GM23248 (cell line): ENCODE results near the gene KEAP1. TPM values are rescaled to one million over a fixed set of nuclear protein-coding genes. Genes with fewer than 3 reads are reported as not detected.

Experiments used
- DNase-seq: peaks from one replicate; pipeline ENCODE4 v3.0.0-alpha.2; 2015
- H2AFZ ChIP-seq: fragments of 200-600 bp; sonication (generic); 2 replicates; pipeline ENCODE4 v1.6.1; 2016; ENCODE audit warnings: antibody characterized with exemption
- H3F3A ChIP-seq: fragments of 200-600 bp; sonication (generic); 2 replicates; pipeline ENCODE4 v1.6.1; 2016; ENCODE audit warnings: mild to moderate bottlenecking, antibody characterized with exemption, mixed run types; ENCODE audit not compliant: insufficient read depth
- H3K27ac ChIP-seq: fragments of 200-600 bp; sonication (generic); 2 replicates; pipeline ENCODE4 v1.5.1; 2016; ENCODE audit warnings: mild to moderate bottlenecking
- H3K27me3 ChIP-seq: fragments of 200-600 bp; sonication (generic); replicated peaks from 2 replicates; pipeline ENCODE4 v1.6.1; 2016; ENCODE audit warnings: mild to moderate bottlenecking; ENCODE audit not compliant: insufficient read depth
- H3K36me3 ChIP-seq: fragments of 200-600 bp; sonication (generic); 2 replicates; pipeline ENCODE4 v1.6.1; 2016; ENCODE audit warnings: low read depth, mild to moderate bottlenecking
- H3K4me1 ChIP-seq: fragments of 200-600 bp; sonication (generic); 2 replicates; pipeline ENCODE4 v1.6.1; 2016; ENCODE audit warnings: mild to moderate bottlenecking; ENCODE audit not compliant: insufficient read depth
- H3K4me2 ChIP-seq: fragments of 200-600 bp; sonication (generic); one replicate; pipeline ENCODE4 v1.6.1; 2016; ENCODE audit warnings: mild to moderate bottlenecking; ENCODE audit not compliant: unreplicated experiment
- H3K4me3 ChIP-seq: fragments of 200-600 bp; sonication (generic); 2 replicates; pipeline ENCODE4 v1.5.1; 2016; ENCODE audit warnings: mild to moderate bottlenecking
- H3K79me2 ChIP-seq: fragments of 200-600 bp; sonication (generic); 2 replicates; pipeline ENCODE4 v1.6.1; 2016; ENCODE audit warnings: mild to moderate bottlenecking; ENCODE audit not compliant: insufficient read depth
- H3K9ac ChIP-seq: fragments of 200-600 bp; sonication (generic); 2 replicates; pipeline ENCODE4 v1.6.1; 2016; ENCODE audit warnings: mild to moderate bottlenecking
- H3K9me2 ChIP-seq: fragments of 200-600 bp; sonication (generic); 2 replicates; pipeline ENCODE4 v1.6.1; 2016; ENCODE audit warnings: mixed run types, mild to moderate bottlenecking, moderate library complexity; ENCODE audit not compliant: insufficient read depth
- H3K9me3 ChIP-seq: fragments of 200-600 bp; sonication (generic); one replicate; pipeline ENCODE4 v1.6.1; 2017; ENCODE audit warnings: low read depth
- H4K20me1 ChIP-seq: fragments of 200-600 bp; sonication (generic); 2 replicates; pipeline ENCODE4 v1.6.0; 2016; ENCODE audit not compliant: insufficient read depth
- EZH2 ChIP-seq: fragments of 200-600 bp; sonication (generic); IDR thresholded peaks from 2 replicates; pipeline ENCODE4 v1.6.1; 2018; ENCODE audit warnings: antibody characterized with exemption, mild to moderate bottlenecking; ENCODE audit not compliant: insufficient read depth, poor library complexity, severe bottlenecking
- EZH2phosphoT487 ChIP-seq: fragments of 200-600 bp; sonication (generic); IDR thresholded peaks from 2 replicates; pipeline ENCODE4 v1.6.1; 2018; ENCODE audit warnings: antibody characterized with exemption, moderate library complexity, mild to moderate bottlenecking, low read depth; ENCODE audit not compliant: insufficient read depth
- WGBS, 2 experiments: methylation state at CpG; one replicate each; pipeline ENCODE4 v1.1.6; 2015 to 2017; ENCODE audit warnings: low lambda C conversion rate in 2 of 2, low coverage in 1 of 2; ENCODE audit errors: missing lambda C conversion rate in 2 of 2; 5-methylcytosine and 5-hydroxymethylcytosine counted together
- in situ Hi-C: fragments of 300-500 bp; cut with MboI; formaldehyde crosslinking; loops from 2 replicates; pipeline ENCODE4 v1.15.0; 2020
- polyA plus RNA-seq: library from polyadenylated mRNA; unstranded; fragments of >200 nt; fragmentation: Nextera tagmentation; extraction: Ambion mirVana; gene quantifications from 2 replicates; pipeline ENCODE4 v1.2.1, GENCODE V29; 2016
- total RNA-seq: library from RNA; depleted of rRNA; stranded (reverse); fragments of >200 nt; shearing (Covaris generic); gene quantifications from 2 replicates; pipeline ENCODE4 v1.2.3, GENCODE V29; 2014

Gene KEAP1
- total and polyA plus RNA-seq, 2 experiments from 2014 or later, result 81.5 to 99.5 TPM

DNA sequence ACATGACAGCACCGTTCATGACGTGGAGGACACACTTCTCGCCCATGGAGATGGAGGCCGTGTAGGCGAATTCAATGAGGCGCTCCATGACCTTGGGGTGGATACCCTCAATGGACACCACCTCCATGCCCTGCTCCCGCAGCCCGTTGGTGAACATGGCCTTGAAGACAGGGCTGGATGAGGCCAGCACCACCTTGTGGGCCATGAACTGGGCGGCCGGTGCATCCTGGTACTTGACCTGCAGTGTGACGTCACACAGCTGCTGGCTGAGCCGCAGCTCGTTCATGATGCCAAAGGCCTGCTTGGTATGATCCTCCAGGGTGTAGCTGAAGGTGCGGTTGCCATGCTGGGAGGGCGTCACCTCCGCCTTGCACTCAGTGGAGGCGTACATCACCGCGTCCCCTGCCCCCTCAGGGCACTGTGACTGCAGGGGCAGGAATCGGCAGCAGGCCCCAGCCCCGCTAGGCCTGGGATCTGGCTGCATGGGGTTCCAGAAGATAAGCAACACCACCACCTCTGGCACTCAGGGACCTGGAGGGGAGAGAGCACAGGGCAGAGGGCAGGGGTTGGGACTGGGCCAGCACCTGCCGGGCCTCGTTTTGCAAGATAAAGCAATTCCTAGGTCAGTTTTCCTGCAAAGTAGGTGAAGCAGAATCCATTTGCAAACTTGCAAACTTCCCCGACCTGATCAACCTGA lies 3.5 kb downstream of the KEAP1 start:
- no peak for DNase-seq
- WGBS, 2 experiments, result 91 to 94% methylated on average over 21 to 24 of the region's 24 CpGs
- peaks cover 76% of the 10 kb centered on the region for H3K79me2 ChIP-seq
- no peak overlapping the region for H3K27ac ChIP-seq
- no peaks in the 10 kb centered on the region for H4K20me1 ChIP-seq
- H3K27me3 ChIP-seq, result no peaks in the 10 kb centered on the region
- H3K9ac ChIP-seq, result no peak overlapping the region
- no peak overlapping the region for H2AFZ ChIP-seq
- in situ Hi-C loops, result no loop called here
- H3K4me2 ChIP-seq, result no peak overlapping the region
- H3K9me2 ChIP-seq, result no peaks in the 10 kb centered on the region
- H3K4me1 ChIP-seq, result no peaks in the 10 kb centered on the region
- no peaks in the 10 kb centered on the region for H3K9me3 ChIP-seq
- no peak overlapping the region for H3K4me3 ChIP-seq
- no peak for TF ChIP-seq EZH2phosphoT487
- TF ChIP-seq EZH2, result no peak
- H3K36me3 ChIP-seq, result peaks cover 9% of the 10 kb centered on the region; the same call in 1 of the 2 replicates
- H3F3A ChIP-seq, result no peaks in the 10 kb centered on the region

GRCh38 chr19:10497371-10497770 lies 5.8 kb downstream of the KEAP1 start:
- Histone ChIP-seq H2AFZ (no peak overlapping the region), H3K27me3 (no peaks in the 10 kb centered on the region), H3K9me3 (no peaks in the 10 kb centered on the region), H4K20me1 (no peaks in the 10 kb centered on the region), H3K9ac (no peak overlapping the region), H3F3A (no peaks in the 10 kb centered on the region), H3K36me3 (peaks cover 9% of the 10 kb centered on the region; the same call in 1 of the 2 replicates), H3K4me1 (no peaks in the 10 kb centered on the region), H3K4me3 (no peak overlapping the region), H3K9me2 (no peaks in the 10 kb centered on the region), H3K27ac (no peak overlapping the region), H3K4me2 (no peak overlapping the region), H3K79me2 (peaks cover 92% of the 10 kb centered on the region)
- no peak for DNase-seq
- TF ChIP-seq EZH2phosphoT487 (no peak), EZH2 (no peak)
- in situ Hi-C loops, result no loop called here
- 98% methylated on average over 4 of the region's 4 CpGs for WGBS, 2 experiments

DNA sequence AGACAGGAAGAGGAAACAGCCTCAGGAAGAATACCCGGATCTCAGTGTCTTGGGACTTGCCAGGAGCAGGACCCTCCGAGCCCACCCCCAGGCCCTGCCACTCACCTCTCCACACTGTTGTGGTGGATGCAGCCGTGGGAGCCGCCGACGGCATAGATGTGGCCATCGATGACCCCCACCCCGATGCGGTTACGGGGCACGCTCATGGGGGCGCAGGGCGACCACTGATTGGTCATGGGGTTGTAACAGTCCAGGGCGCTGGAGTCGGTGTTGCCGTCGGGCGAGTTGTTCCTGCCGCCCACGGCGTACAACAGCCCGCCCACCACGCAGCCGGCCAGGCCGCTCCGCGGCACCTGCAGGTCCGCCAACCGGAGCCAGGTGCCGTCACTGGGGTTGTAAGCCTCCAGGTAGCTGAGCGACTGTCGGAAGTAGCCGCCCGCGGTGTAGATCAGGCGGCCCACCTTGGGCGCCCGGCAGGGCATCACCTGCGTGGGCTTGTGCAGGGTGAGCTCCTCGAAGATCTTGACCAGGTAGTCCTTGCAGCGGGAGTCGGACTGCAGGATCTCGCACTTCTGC lies 11.6 kb downstream of the KEAP1 start:
- H3K9me3 ChIP-seq, result no peaks in the 10 kb centered on the region
- H2AFZ ChIP-seq, result no peak overlapping the region
- H3K27ac ChIP-seq, result no peak overlapping the region
- no peaks in the 10 kb centered on the region for H3K4me1 ChIP-seq
- 94% methylated on average over 34 to 42 of the region's 43 CpGs for WGBS, 2 experiments
- H3K27me3 ChIP-seq, result no peaks in the 10 kb centered on the region
- H3K4me3 ChIP-seq, result no peak overlapping the region
- H3K36me3 ChIP-seq, result peaks cover 11% of the 10 kb centered on the region; the same call in 1 of the 2 replicates
- H4K20me1 ChIP-seq, result no peaks in the 10 kb centered on the region
- H3K9ac ChIP-seq, result no peak overlapping the region
- no peak for TF ChIP-seq EZH2phosphoT487
- TF ChIP-seq EZH2, result no peak
- DNase-seq, result no peak
- H3K4me2 ChIP-seq, result no peak overlapping the region
- H3F3A ChIP-seq, result no peaks in the 10 kb centered on the region
- peaks cover 58% of the 10 kb centered on the region for H3K79me2 ChIP-seq
- no peaks in the 10 kb centered on the region for H3K9me2 ChIP-seq
- in situ Hi-C loops, result no loop called here

DNA sequence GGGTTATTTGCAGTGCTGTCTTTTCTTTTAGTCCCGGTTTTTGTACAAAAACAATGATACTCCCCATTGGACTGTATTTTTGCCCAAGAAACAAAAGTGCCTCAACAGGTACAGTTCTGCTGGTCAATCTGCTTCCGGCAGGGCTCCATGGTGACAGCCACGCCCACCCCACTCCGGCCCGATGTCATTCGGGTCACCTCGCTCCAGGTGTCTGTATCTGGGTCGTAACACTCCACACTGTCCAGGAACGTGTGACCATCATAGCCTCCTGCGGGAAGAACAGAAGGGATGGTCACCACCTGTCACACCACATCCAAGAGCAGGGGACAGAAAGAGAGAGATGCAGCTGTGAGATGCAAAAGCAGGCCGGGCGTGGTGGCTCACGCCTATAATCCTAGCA lies 16.6 kb downstream of the KEAP1 start:
- no peaks in the 10 kb centered on the region for H3K27me3 ChIP-seq
- peaks cover 4% of the 10 kb centered on the region; the same call in 1 of the 2 replicates for H3F3A ChIP-seq
- WGBS, 2 experiments, result 84 to 87% methylated on average over 13 of the region's 13 CpGs
- H2AFZ ChIP-seq, result no peak overlapping the region
- H3K36me3 ChIP-seq, result peaks cover 13% of the 10 kb centered on the region; the same call in 1 of the 2 replicates
- H3K9me3 ChIP-seq, result no peaks in the 10 kb centered on the region
- no peak for DNase-seq
- no peaks in the 10 kb centered on the region for H3K9me2 ChIP-seq
- in situ Hi-C loops, result no loop called here
- no peak overlapping the region for H3K27ac ChIP-seq
- H3K79me2 ChIP-seq, result peaks cover 16% of the 10 kb centered on the region
- TF ChIP-seq EZH2phosphoT487 (no peak), EZH2 (no peak)
- H3K4me2 ChIP-seq, result no peak overlapping the region
- H4K20me1 ChIP-seq, result no peaks in the 10 kb centered on the region
- H3K9ac ChIP-seq, result no peak overlapping the region
- H3K4me1 ChIP-seq, result no peaks in the 10 kb centered on the region
- H3K4me3 ChIP-seq, result no peak overlapping the region
